H1 (cell line): ENCODE results near the gene SIRPB1. TPM values are rescaled to one million over a fixed set of nuclear protein-coding genes. Genes with fewer than 3 reads are reported as not detected.

Source experiments
- CTCF ChIA-PET: fragments of 300-600 bp; sonication (Branson Sonifier 250); formaldehyde crosslinking; loops from one replicate; lab custom pipeline; 2021; ENCODE audit not compliant: partially characterized antibody; lab: Charles Lee
- POLR2A ChIA-PET: fragments of 300-600 bp; sonication (Branson Sonifier 250); formaldehyde crosslinking; loops from one replicate; lab custom pipeline; 2021; ENCODE audit warnings: inconsistent platforms; ENCODE audit not compliant: partially characterized antibody; lab: Charles Lee
- DNase-seq, 2 experiments: peaks; one replicate each; pipeline versions ENCODE4 v3.0.0 to v3.0.0-alpha.2; 2010 to 2022; ENCODE audit warnings: low spot score in 2 of 2, low read depth in 1 of 2, mixed read lengths in 1 of 2
- FAIRE-seq: peaks from 2 replicates; lab custom pipeline; 2011; peaks lifted over from hg19 to GRCh38; lab: Jason Lieb, UNC
- H2AFZ ChIP-seq: 2 replicates; pipeline ENCODE4 v1.8.1; 2012; ENCODE audit warnings: low read length, inconsistent platforms
- H2AK5ac ChIP-seq: 2 replicates; pipeline ENCODE4 v1.6.1; 2013; ENCODE audit warnings: low read depth, low read length
- H2BK120ac ChIP-seq: replicated peaks from 2 replicates; pipeline ENCODE3; 2013; ENCODE audit warnings: low read depth, low read length, inconsistent platforms
- H2BK12ac ChIP-seq: 2 replicates; pipeline ENCODE4 v1.6.1; 2013; ENCODE audit warnings: low read depth, low read length
- H2BK15ac ChIP-seq: 2 replicates; pipeline ENCODE4 v1.6.1; 2013; ENCODE audit warnings: low read length
- H2BK20ac ChIP-seq: 2 replicates; pipeline ENCODE4 v1.6.1; 2013; ENCODE audit warnings: low read length
- H2BK5ac ChIP-seq: 2 replicates; pipeline ENCODE4 v1.6.1; 2013; ENCODE audit warnings: low read depth, low read length
- H3K14ac ChIP-seq: 2 replicates; pipeline ENCODE4 v1.6.1; 2013; ENCODE audit warnings: inconsistent platforms; ENCODE audit not compliant: insufficient read length
- H3K18ac ChIP-seq: 2 replicates; pipeline ENCODE4 v1.6.1; 2013; ENCODE audit warnings: low read length; ENCODE audit errors: extremely low read depth
- H3K23ac ChIP-seq: 2 replicates; pipeline ENCODE4 v1.6.1; 2013; ENCODE audit warnings: inconsistent platforms; ENCODE audit not compliant: insufficient read length
- H3K23me2 ChIP-seq: 2 replicates; pipeline ENCODE4 v1.6.1; 2013; ENCODE audit warnings: low read depth, low read length
- H3K27ac ChIP-seq: 2 replicates; pipeline ENCODE4 v1.6.1; 2011; ENCODE audit warnings: low read depth, low read length, inconsistent platforms
- H3K27me3 ChIP-seq, 4 experiments: replicated peaks in 1 of 4; 1 replicate in 1 of 4; 2 replicates in 3 of 4; pipeline versions ENCODE4 v1.6.1 to v1.8.1; 2011 to 2013; ENCODE audit warnings: low read length in 3 of 4, mild to moderate bottlenecking in 3 of 4, inconsistent platforms in 2 of 4, mixed read lengths in 2 of 4, moderate library complexity in 1 of 4; ENCODE audit not compliant: control insufficient read depth in 3 of 4, insufficient read depth in 3 of 4; ENCODE audit errors: extremely low read depth in 1 of 4
- H3K36me3 ChIP-seq, 4 experiments: 2 replicates each; pipeline versions ENCODE4 v1.6.1 to v1.8.1; 2011 to 2013; ENCODE audit warnings: mild to moderate bottlenecking in 4 of 4, low read length in 3 of 4, moderate library complexity in 2 of 4, control low read depth in 1 of 4, inconsistent platforms in 1 of 4; ENCODE audit not compliant: insufficient read depth in 4 of 4, control insufficient read depth in 2 of 4
- H3K4ac ChIP-seq: replicated peaks from 2 replicates; pipeline ENCODE3; 2013; ENCODE audit warnings: low read length, low read depth, mixed read lengths, inconsistent platforms; ENCODE audit not compliant: insufficient read length
- H3K4me1 ChIP-seq, 4 experiments: replicated peaks in 1 of 4; 1 replicate in 1 of 4; 2 replicates in 3 of 4; pipeline versions ENCODE4 v1.6.1 to v1.8.1; 2011 to 2013; ENCODE audit warnings: low read length in 3 of 4, inconsistent platforms in 2 of 4, mixed read lengths in 1 of 4; ENCODE audit not compliant: insufficient read depth in 4 of 4, control insufficient read depth in 3 of 4
- H3K4me2 ChIP-seq, 2 experiments: 2 replicates each; pipeline versions ENCODE4 v1.6.1 to v1.8.1; 2011 to 2013; ENCODE audit warnings: low read depth in 2 of 2, low read length in 2 of 2, control low read depth in 1 of 2, inconsistent platforms in 1 of 2, mild to moderate bottlenecking in 1 of 2; ENCODE audit not compliant: insufficient read depth in 1 of 2
- H3K4me3 ChIP-seq, 4 experiments: fragments of 200-600, 300-600 bp in 1 of 4; sonication (generic), shearing (Covaris generic), sonication (Bioruptor Twin) in 1 of 4; 2 replicates each; pipeline versions ENCODE4 v1.5.1 to v1.8.1; 2011 to 2016; ENCODE audit warnings: low read length in 4 of 4, low read depth in 3 of 4, control low read depth in 2 of 4, inconsistent platforms in 2 of 4, mild to moderate bottlenecking in 2 of 4, mixed read lengths in 1 of 4, moderate library complexity in 1 of 4; ENCODE audit not compliant: insufficient read depth in 2 of 4; ENCODE audit errors: extremely low read depth in 1 of 4
- H3K56ac ChIP-seq: replicated peaks from 2 replicates; pipeline ENCODE3; 2013; ENCODE audit warnings: low read depth, mild to moderate bottlenecking, mixed read lengths, low read length, inconsistent platforms; ENCODE audit not compliant: insufficient read length
- H3K79me1 ChIP-seq: 2 replicates; pipeline ENCODE4 v1.6.1; 2013; ENCODE audit warnings: low read depth, low read length, control low read depth
- H3K79me2 ChIP-seq, 2 experiments: 2 replicates each; pipeline versions ENCODE4 v1.6.1 to v1.8.1; 2012 to 2013; ENCODE audit warnings: low read length in 2 of 2, mild to moderate bottlenecking in 2 of 2, inconsistent platforms in 1 of 2; ENCODE audit not compliant: insufficient read depth in 2 of 2, control insufficient read depth in 1 of 2
- H3K9ac ChIP-seq, 4 experiments: replicated peaks in 1 of 4; 1 replicate in 1 of 4; 2 replicates in 3 of 4; pipeline versions ENCODE4 v1.6.1 to v1.8.1; 2011 to 2013; ENCODE audit warnings: low read depth in 3 of 4, low read length in 3 of 4, control low read depth in 2 of 4, mild to moderate bottlenecking in 2 of 4, moderate library complexity in 2 of 4, inconsistent platforms in 1 of 4; ENCODE audit errors: extremely low read depth in 1 of 4
- H3K9me3 ChIP-seq, 2 experiments: 2 replicates each; pipeline versions ENCODE4 v1.6.1 to v1.8.1; 2012 to 2013; ENCODE audit warnings: mild to moderate bottlenecking in 2 of 2, moderate library complexity in 2 of 2, control low read depth in 1 of 2, inconsistent platforms in 1 of 2, low read depth in 1 of 2, low read length in 1 of 2, mixed read lengths in 1 of 2; ENCODE audit not compliant: insufficient read depth in 2 of 2
- H4K20me1 ChIP-seq, 2 experiments: replicated peaks in 1 of 2; 2 replicates each; pipeline versions ENCODE3 to v1.8.1; 2011 to 2013; ENCODE audit warnings: inconsistent platforms in 2 of 2, low read length in 2 of 2, mild to moderate bottlenecking in 1 of 2; ENCODE audit not compliant: insufficient read depth in 2 of 2, control insufficient read depth in 1 of 2
- H4K5ac ChIP-seq: 2 replicates; pipeline ENCODE4 v1.6.1; 2013; ENCODE audit warnings: low read length, low read depth, mixed read lengths, inconsistent platforms; ENCODE audit not compliant: insufficient read length
- H4K8ac ChIP-seq: 2 replicates; pipeline ENCODE4 v1.8.0; 2013; ENCODE audit warnings: mild to moderate bottlenecking, moderate library complexity, low read length, inconsistent platforms; ENCODE audit not compliant: insufficient read depth; ENCODE audit errors: extremely low read depth
- H4K91ac ChIP-seq: replicated peaks from 2 replicates; pipeline ENCODE3; 2013; ENCODE audit warnings: low read length, mixed read lengths, inconsistent platforms; ENCODE audit not compliant: insufficient read length
- BACH1 ChIP-seq: IDR thresholded peaks from 2 replicates; pipeline ENCODE4 v1.6.1; 2012; ENCODE audit warnings: low read length, improper control_type of control experiment
- CTBP2 ChIP-seq: IDR thresholded peaks from 2 replicates; pipeline ENCODE4 v1.7.0; 2011; ENCODE audit warnings: borderline replicate concordance, mild to moderate bottlenecking, moderate library complexity, mixed read lengths, low read length; ENCODE audit not compliant: insufficient read depth, insufficient read length
- CTCF ChIP-seq, 3 experiments: IDR thresholded peaks; 1 replicate in 2 of 3; 2 replicates in 1 of 3; pipeline versions ENCODE4 v1.5.1 to v1.6.1; 2011; ENCODE audit warnings: low read length in 3 of 3, mild to moderate bottlenecking in 3 of 3, inconsistent platforms in 2 of 3, low read depth in 1 of 3, moderate library complexity in 1 of 3; ENCODE audit not compliant: insufficient read depth in 1 of 3; ENCODE audit errors: control extremely low read depth in 1 of 3
- EGR1 ChIP-seq: IDR thresholded peaks from 2 replicates; pipeline ENCODE4 v1.6.1; 2011; ENCODE audit warnings: low read depth, low read length, borderline replicate concordance
- EP300 ChIP-seq, 2 experiments: IDR thresholded peaks; 1 replicate in 1 of 2; 2 replicates in 1 of 2; pipeline ENCODE4 v1.6.1; 2011 to 2012; ENCODE audit warnings: low read depth in 2 of 2, low read length in 2 of 2, mild to moderate bottlenecking in 2 of 2, borderline replicate concordance in 1 of 2, inconsistent platforms in 1 of 2, moderate library complexity in 1 of 2
- EZH2 ChIP-seq: fragments of 200-600 bp; sonication (generic); IDR thresholded peaks from 2 replicates; pipeline ENCODE4 v1.7.1; 2012; ENCODE audit warnings: low read depth, mild to moderate bottlenecking, moderate library complexity, low read length, inconsistent platforms; ENCODE audit not compliant: severe bottlenecking
- NANOG ChIP-seq: IDR thresholded peaks from 2 replicates; pipeline ENCODE4 v1.6.1; 2011; ENCODE audit warnings: low read length, low read depth, mild to moderate bottlenecking, inconsistent platforms; ENCODE audit not compliant: insufficient read depth, poor library complexity, severe bottlenecking
- POLR2A ChIP-seq, 2 experiments: IDR thresholded peaks; 1 replicate in 1 of 2; 2 replicates in 1 of 2; pipeline ENCODE4 v1.6.1; 2011; ENCODE audit warnings: low read depth in 2 of 2, low read length in 2 of 2, mild to moderate bottlenecking in 2 of 2; ENCODE audit errors: control extremely low read depth in 1 of 2
- POLR2AphosphoS5 ChIP-seq: IDR thresholded peaks from 2 replicates; pipeline ENCODE4 v1.6.1; 2011; ENCODE audit warnings: low read depth, low read length
- SIN3A ChIP-seq, 2 experiments: IDR thresholded peaks in 1 of 2; conservative IDR thresholded peaks in 1 of 2; 2 replicates each; pipeline ENCODE4 v1.6.1; 2011 to 2012; ENCODE audit warnings: low read length in 2 of 2, improper control_type of control experiment in 1 of 2, low read depth in 1 of 2, mild to moderate bottlenecking in 1 of 2
- SP1 ChIP-seq: IDR thresholded peaks from 2 replicates; pipeline ENCODE4 v1.6.1; 2011; ENCODE audit warnings: low read depth, low read length
- YY1 ChIP-seq: IDR thresholded peaks from 2 replicates; pipeline ENCODE4 v1.6.1; 2011; ENCODE audit warnings: low read depth, mild to moderate bottlenecking, low read length
- WGBS, 2 experiments: shearing (Covaris generic) in 1 of 2; methylation state at CpG; one replicate each; pipeline versions ENCODE4 v1.1.6 to v1.1.7; 2013 to 2015; ENCODE audit warnings: low lambda C conversion rate in 2 of 2, mixed read lengths in 2 of 2, inconsistent platforms in 1 of 2, low coverage in 1 of 2, missing lambda C conversion rate in 1 of 2; ENCODE audit not compliant: insufficient replicate concordance in 2 of 2, insufficient coverage in 1 of 2, insufficient read length in 1 of 2; ENCODE audit errors: extremely low coverage in 1 of 2, missing lambda C conversion rate in 1 of 2; 5-methylcytosine and 5-hydroxymethylcytosine counted together
- polyA plus RNA-seq, 7 experiments: library from polyadenylated mRNA; depleted of rRNA in 3 of 7; stranded (reverse) in 5 of 7; unstranded in 2 of 7; fragments of >200 nt in 5 of 7; fragments of 200-250 nt in 2 of 7; gene quantifications; 1 replicate in 5 of 7; 2 replicates in 1 of 7; 4 replicates in 1 of 7; pipeline versions ENCODE4 v1.2.1 to v1.2.3, GENCODE V29; 2011 to 2013; ENCODE audit warnings: missing spikeins in 2 of 7, mixed read lengths in 2 of 7
- total RNA-seq: library from RNA; stranded (reverse); fragmentation: NEBNext Ultra II Directional; extraction: Animal tissue kit (Norgen Biotek cat#: 25700); gene quantifications from 2 replicates; pipeline ENCODE4 v1.2.1, GENCODE V29; 2021

Gene SIRPB1
- total and polyA plus RNA-seq, 2 of the 8 experiments (the other 6 are each of a cell fraction or from before 2014, with no cell fraction given): 0.14 to 0.99 TPM

GRCh38 chr20:1663917-1664316, 44.1 kb upstream of the SIRPB1 start:
- no peak overlapping the region for H4K91ac ChIP-seq

More at GRCh38 chr20:1663917-1664316, 44.1 kb upstream of the SIRPB1 start:
- no peak for FAIRE-seq
- H3K79me1 ChIP-seq: no peaks in the 10 kb centered on the region
- H2BK20ac ChIP-seq: no peak overlapping the region
- no peak overlapping the region for H3K4ac ChIP-seq
- H3K27ac ChIP-seq: no peak overlapping the region
- no peaks in the 10 kb centered on the region for H3K79me2 ChIP-seq
- no peaks in the 10 kb centered on the region for H4K20me1 ChIP-seq
- POLR2A ChIA-PET: no interaction called here
- H3K36me3 ChIP-seq: no peaks in the 10 kb centered on the region
- H3K18ac ChIP-seq: no peak overlapping the region
- no peaks in the 10 kb centered on the region for H3K23me2 ChIP-seq
- no peak overlapping the region for H3K14ac ChIP-seq
- H2BK5ac ChIP-seq: no peak overlapping the region
- TF ChIP-seq POLR2AphosphoS5 (no peak), NANOG (no peak), SP1 (no peak), EP300 (IDR thresholded peaks at IDR 0.05; ENCODE audit: borderline replicate concordance in 1 of 2, low read depth in 2 of 2, low read length in 2 of 2) (no peak), CTCF (IDR thresholded peaks at IDR 0.05; ENCODE audit: control extremely low read depth in 1 of 3, insufficient read depth in 1 of 3, low read depth in 1 of 3, low read length in 3 of 3) (no peak), CTBP2 (no peak), SIN3A (conservative IDR thresholded peaks at IDR 0.05 in 1 of 2, IDR thresholded peaks at IDR 0.05 in 1 of 2; ENCODE audit: low read depth in 1 of 2, low read length in 2 of 2) (no peak), EGR1 (no peak), EZH2 (no peak), POLR2A (IDR thresholded peaks at IDR 0.05; ENCODE audit: control extremely low read depth in 1 of 2, low read depth in 2 of 2, low read length in 2 of 2) (no peak), YY1 (no peak), BACH1 (no peak)
- CTCF ChIA-PET: interaction anchor here (1.0 kb wide), 1 partner anchor 15 kb away, joined by 3 read pairs; no protein-coding TSS in a partner anchor
- no peak overlapping the region for H2BK15ac ChIP-seq
- H4K5ac ChIP-seq: no peak overlapping the region
- no peaks in the 10 kb centered on the region for H3K27me3 ChIP-seq
- no peak overlapping the region for H2BK12ac ChIP-seq
- no peaks in the 10 kb centered on the region for H3K4me1 ChIP-seq
- H4K8ac ChIP-seq: no peak overlapping the region
- H3K9ac ChIP-seq: no peak overlapping the region
- DNase-seq: no peak
- H3K4me3 ChIP-seq: no peak overlapping the region
- H2AK5ac ChIP-seq: no peak overlapping the region
- no peak overlapping the region for H3K56ac ChIP-seq
- H3K4me2 ChIP-seq: no peak overlapping the region
- no peak overlapping the region for H2BK120ac ChIP-seq
- H2AFZ ChIP-seq: 0 out of 2 replicates have a peak overlapping the region, but pooled peaks have one; percentile 58
- WGBS, 2 experiments: 76% methylated on average over 2 of the region's 2 CpGs; no CpG with 5 or more reads in 1 of the 2 experiments
- H3K23ac ChIP-seq: no peak overlapping the region
- H3K9me3 ChIP-seq: no peaks in the 10 kb centered on the region
